MM.1S (cell line): ENCODE data around the gene ROR2.

Source experiments
- CTCF ChIP-seq: fragments of 300-600 bp; sonication (generic); IDR thresholded peaks from 2 replicates; pipeline ENCODE4 v1.5.1; 2016; ENCODE audit warnings: antibody characterized with exemption, low read length, mixed read lengths
- EZH2 ChIP-seq: fragments of 300-600 bp; sonication (generic); optimal IDR thresholded peaks from 2 replicates; pipeline ENCODE3; 2017; ENCODE audit warnings: low read depth, mild to moderate bottlenecking, antibody characterized with exemption, low read length, mixed read lengths
- EZH2phosphoT487 ChIP-seq: fragments of 300-600 bp; sonication (generic); IDR thresholded peaks from 2 replicates; pipeline ENCODE4 v1.6.1; 2018; ENCODE audit warnings: antibody characterized with exemption, low read length

- TF ChIP-seq CTCF (no peak), EZH2 (no peak), EZH2phosphoT487 (no peak)
These were observed 38.4 kb downstream of the ROR2 start for GRCh38 chr9:91911657-91912056.
